Measurements from ENCODE around the gene UNC13B.
"Not testable (repeated sequence)": the region's sequence is repeated elsewhere in the genome, so short reads cannot be mapped to it uniquely, and the experiment has no call there.

UNC13B gene

DNA sequence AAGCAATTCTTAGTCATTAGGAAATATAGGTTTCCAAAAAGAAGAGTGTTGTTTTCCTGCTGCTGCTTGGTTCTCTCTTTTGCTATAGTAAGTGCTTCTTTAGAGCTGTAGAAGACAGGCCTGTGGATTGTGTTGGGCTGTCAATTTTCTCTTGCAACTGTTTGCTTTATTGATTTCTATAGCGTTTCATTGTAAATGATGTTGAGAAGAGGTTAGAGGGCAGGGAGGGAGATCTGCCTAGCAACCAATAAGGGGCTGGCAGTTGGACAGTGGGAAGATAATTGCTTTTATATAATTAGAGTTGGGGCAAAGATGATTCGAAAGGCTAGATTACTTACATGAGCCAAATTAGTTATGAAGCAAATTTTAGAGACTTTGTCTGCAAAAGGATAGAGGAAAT is 11.1 kb downstream of the UNC13B start:
- TF ChIP-seq, protein P1, sequence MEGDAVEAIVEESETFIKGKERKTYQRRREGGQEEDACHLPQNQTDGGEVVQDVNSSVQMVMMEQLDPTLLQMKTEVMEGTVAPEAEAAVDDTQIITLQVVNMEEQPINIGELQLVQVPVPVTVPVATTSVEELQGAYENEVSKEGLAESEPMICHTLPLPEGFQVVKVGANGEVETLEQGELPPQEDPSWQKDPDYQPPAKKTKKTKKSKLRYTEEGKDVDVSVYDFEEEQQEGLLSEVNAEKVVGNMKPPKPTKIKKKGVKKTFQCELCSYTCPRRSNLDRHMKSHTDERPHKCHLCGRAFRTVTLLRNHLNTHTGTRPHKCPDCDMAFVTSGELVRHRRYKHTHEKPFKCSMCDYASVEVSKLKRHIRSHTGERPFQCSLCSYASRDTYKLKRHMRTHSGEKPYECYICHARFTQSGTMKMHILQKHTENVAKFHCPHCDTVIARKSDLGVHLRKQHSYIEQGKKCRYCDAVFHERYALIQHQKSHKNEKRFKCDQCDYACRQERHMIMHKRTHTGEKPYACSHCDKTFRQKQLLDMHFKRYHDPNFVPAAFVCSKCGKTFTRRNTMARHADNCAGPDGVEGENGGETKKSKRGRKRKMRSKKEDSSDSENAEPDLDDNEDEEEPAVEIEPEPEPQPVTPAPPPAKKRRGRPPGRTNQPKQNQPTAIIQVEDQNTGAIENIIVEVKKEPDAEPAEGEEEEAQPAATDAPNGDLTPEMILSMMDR (conservative IDR thresholded peaks at IDR 0.05), result no peak
- no peak overlapping the region for H3K27ac ChIP-seq

- no peak overlapping the region for H3K27ac ChIP-seq
- TF ChIP-seq, protein P1 (conservative IDR thresholded peaks at IDR 0.05), result no peak
Measured at GRCh38 chr9:35177520-35177919, 15.7 kb downstream of the UNC13B start.

GRCh38 chr9:35179347-35180280 is 17.8 kb downstream of the UNC13B start:
- no peak overlapping the region for H3K27ac ChIP-seq
- TF ChIP-seq, protein P1 (conservative IDR thresholded peaks at IDR 0.05), result no peak

DNA sequence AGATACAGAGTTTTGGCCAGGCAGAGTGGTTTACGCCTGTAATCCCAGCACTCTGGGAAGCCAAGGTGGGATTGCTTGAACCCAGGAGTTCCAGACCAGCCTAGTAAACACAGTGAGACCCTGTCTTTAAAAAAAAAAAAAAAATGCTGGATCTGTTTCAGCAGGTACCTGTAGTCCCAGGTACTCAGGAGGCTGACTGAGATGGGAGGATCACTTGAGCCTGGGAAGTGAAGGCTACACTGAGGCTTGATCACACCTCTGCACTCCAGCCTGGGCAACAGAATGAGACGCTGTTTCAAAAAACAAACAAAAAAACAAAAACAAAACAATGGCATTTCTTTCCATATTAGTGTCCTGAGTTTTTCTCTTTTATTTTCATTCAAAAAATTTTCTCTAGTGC is 19.0 kb downstream of the UNC13B start:
- H3K27ac ChIP-seq, result no peak overlapping the region

DNA sequence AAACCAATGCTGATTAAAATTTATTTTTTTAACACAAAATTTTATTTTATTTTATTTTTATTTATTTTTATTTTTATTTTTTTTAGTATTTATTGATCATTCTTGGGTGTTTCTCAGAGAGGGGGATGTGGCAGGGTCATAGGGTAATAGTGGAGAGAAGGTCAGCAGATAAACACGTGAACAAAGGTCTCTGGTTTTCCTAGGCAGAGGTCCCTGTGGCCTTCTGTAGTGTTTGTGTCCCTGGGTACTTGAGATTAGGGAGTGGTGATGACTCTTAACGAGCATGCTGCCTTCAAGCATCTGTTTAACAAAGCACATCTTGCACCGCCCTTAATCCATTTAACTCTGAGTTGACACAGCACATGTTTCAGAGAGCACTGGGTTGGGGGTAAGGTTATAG is 20.6 kb downstream of the UNC13B start:
- H3K27ac ChIP-seq, result not testable (repeated sequence)

More for the DNA sequence above, 19.0 kb downstream of the UNC13B start:
- TF ChIP-seq, protein P1 (conservative IDR thresholded peaks at IDR 0.05), result no peak

GRCh38 chr9:35182996-35183754 is 21.4 kb downstream of the UNC13B start:
- not testable (repeated sequence) for H3K27ac ChIP-seq

GRCh38 chr9:35183755-35184480 is 22.1 kb downstream of the UNC13B start:
- not testable (repeated sequence) for H3K27ac ChIP-seq

- TF ChIP-seq, protein P1 (conservative IDR thresholded peaks at IDR 0.05), result no peak
Measured at GRCh38 chr9:35186524-35186923, 24.7 kb downstream of the UNC13B start.

More at GRCh38 chr9:35186524-35186923, 24.7 kb downstream of the UNC13B start:
- H3K27ac ChIP-seq, result no peak overlapping the region
